Neuronal stem cell (in vitro differentiated cells): ENCODE measurements around the gene ACOT11.

Experiments used
- DNase-seq: peaks from one replicate; pipeline ENCODE4 v3.0.0-alpha.2; 2013; ENCODE audit warnings: low spot score
- H2AFZ ChIP-seq: one replicate; pipeline ENCODE4 v1.6.1; 2013; ENCODE audit warnings: mild to moderate bottlenecking, low read length, inconsistent platforms
- H2AK5ac ChIP-seq: 2 replicates; pipeline ENCODE4 v1.6.1; 2013; ENCODE audit warnings: low read depth, mild to moderate bottlenecking, inconsistent platforms, low read length, moderate library complexity, mixed read lengths
- H2BK120ac ChIP-seq: 2 replicates; pipeline ENCODE4 v1.6.1; 2013; ENCODE audit warnings: low read depth, mild to moderate bottlenecking, inconsistent platforms, low read length, moderate library complexity, mixed read lengths
- H2BK12ac ChIP-seq: one replicate; pipeline ENCODE4 v1.6.1; 2013; ENCODE audit warnings: low read length, inconsistent platforms
- H2BK15ac ChIP-seq: 2 replicates; pipeline ENCODE4 v1.6.1; 2013; ENCODE audit warnings: mild to moderate bottlenecking, low read length, inconsistent platforms, mixed read lengths
- H2BK5ac ChIP-seq: one replicate; pipeline ENCODE4 v1.6.1; 2013; ENCODE audit warnings: inconsistent platforms, mild to moderate bottlenecking, low read length, moderate library complexity
- H3K14ac ChIP-seq: one replicate; pipeline ENCODE4 v1.6.1; 2013; ENCODE audit warnings: low read length, inconsistent platforms
- H3K18ac ChIP-seq: 2 replicates; pipeline ENCODE4 v1.6.1; 2013; ENCODE audit warnings: low read length, inconsistent platforms
- H3K23ac ChIP-seq: 2 replicates; pipeline ENCODE4 v1.6.1; 2013; ENCODE audit warnings: low read depth, mild to moderate bottlenecking, mixed read lengths, low read length, inconsistent platforms; ENCODE audit not compliant: poor library complexity
- H3K27ac ChIP-seq: replicated peaks from 3 replicates; pipeline ENCODE4 v1.5.1; 2013; ENCODE audit warnings: low read length, inconsistent platforms
- H3K27me3 ChIP-seq, 3 experiments: 2 replicates each; pipeline ENCODE4 v1.6.1; 2013; ENCODE audit warnings: low read length in 3 of 3, mild to moderate bottlenecking in 2 of 3, inconsistent platforms in 1 of 3, low read depth in 1 of 3, mixed read lengths in 1 of 3, moderate library complexity in 1 of 3; ENCODE audit not compliant: control insufficient read depth in 3 of 3, insufficient read depth in 3 of 3
- H3K36me3 ChIP-seq, 2 donors: replicated peaks in 1 of 2; 2 replicates each; pipeline ENCODE4 v1.6.1; 2013; ENCODE audit warnings: low read length in 2 of 2; ENCODE audit not compliant: control insufficient read depth in 2 of 2, insufficient read depth in 2 of 2
- H3K4ac ChIP-seq: 2 replicates; pipeline ENCODE4 v1.6.1; 2013; ENCODE audit warnings: inconsistent platforms, mild to moderate bottlenecking, low read length, moderate library complexity
- H3K4me1 ChIP-seq, 2 donors: 1 replicate in 1 of 2; 2 replicates in 1 of 2; pipeline ENCODE4 v1.6.1; 2013; ENCODE audit warnings: low read length in 2 of 2, low read depth in 1 of 2; ENCODE audit not compliant: control insufficient read depth in 2 of 2, insufficient read depth in 1 of 2
- H3K4me2 ChIP-seq: one replicate; pipeline ENCODE4 v1.6.1; 2013; ENCODE audit warnings: mild to moderate bottlenecking, low read length, inconsistent platforms; ENCODE audit not compliant: insufficient read depth, poor library complexity, severe bottlenecking
- H3K4me3 ChIP-seq, 2 donors: 2 replicates each; pipeline ENCODE4 v1.5.1; 2013; ENCODE audit warnings: low read length in 2 of 2, mild to moderate bottlenecking in 2 of 2, inconsistent platforms in 1 of 2, moderate library complexity in 1 of 2
- H3K79me1 ChIP-seq: one replicate; pipeline ENCODE4 v1.6.1; 2013; ENCODE audit warnings: low read depth, mild to moderate bottlenecking, inconsistent platforms, low read length, moderate library complexity
- H3K9ac ChIP-seq: one replicate; pipeline ENCODE4 v1.6.1; 2013; ENCODE audit warnings: mild to moderate bottlenecking, low read depth, low read length, inconsistent platforms; ENCODE audit not compliant: poor library complexity
- H3K9me3 ChIP-seq, 2 donors: replicated peaks in 1 of 2; 2 replicates each; pipeline versions ENCODE3 to v1.6.1; 2013; ENCODE audit warnings: low read length in 2 of 2, mild to moderate bottlenecking in 2 of 2, inconsistent platforms in 1 of 2, low read depth in 1 of 2, mixed read lengths in 1 of 2, moderate library complexity in 1 of 2; ENCODE audit not compliant: control insufficient read depth in 2 of 2, insufficient read depth in 1 of 2
- H4K8ac ChIP-seq: one replicate; pipeline ENCODE4 v1.6.1; 2013; ENCODE audit warnings: low read depth, mild to moderate bottlenecking, inconsistent platforms, low read length, moderate library complexity
- H4K91ac ChIP-seq: one replicate; pipeline ENCODE4 v1.6.1; 2013; ENCODE audit warnings: low read length, low read depth, mild to moderate bottlenecking, inconsistent platforms; ENCODE audit not compliant: poor library complexity
- WGBS, 2 donors: extraction: QIAGEN DNeasy Blood & Tissue Kit; methylation state at CpG; one replicate each; pipeline ENCODE4 v1.1.7; 2013; ENCODE audit warnings: missing lambda C conversion rate in 2 of 2, mixed read lengths in 1 of 2; ENCODE audit not compliant: insufficient read length in 2 of 2, insufficient replicate concordance in 1 of 2; ENCODE audit errors: extremely low coverage in 2 of 2; 5-methylcytosine and 5-hydroxymethylcytosine counted together

The ACOT11 gene

DNA sequence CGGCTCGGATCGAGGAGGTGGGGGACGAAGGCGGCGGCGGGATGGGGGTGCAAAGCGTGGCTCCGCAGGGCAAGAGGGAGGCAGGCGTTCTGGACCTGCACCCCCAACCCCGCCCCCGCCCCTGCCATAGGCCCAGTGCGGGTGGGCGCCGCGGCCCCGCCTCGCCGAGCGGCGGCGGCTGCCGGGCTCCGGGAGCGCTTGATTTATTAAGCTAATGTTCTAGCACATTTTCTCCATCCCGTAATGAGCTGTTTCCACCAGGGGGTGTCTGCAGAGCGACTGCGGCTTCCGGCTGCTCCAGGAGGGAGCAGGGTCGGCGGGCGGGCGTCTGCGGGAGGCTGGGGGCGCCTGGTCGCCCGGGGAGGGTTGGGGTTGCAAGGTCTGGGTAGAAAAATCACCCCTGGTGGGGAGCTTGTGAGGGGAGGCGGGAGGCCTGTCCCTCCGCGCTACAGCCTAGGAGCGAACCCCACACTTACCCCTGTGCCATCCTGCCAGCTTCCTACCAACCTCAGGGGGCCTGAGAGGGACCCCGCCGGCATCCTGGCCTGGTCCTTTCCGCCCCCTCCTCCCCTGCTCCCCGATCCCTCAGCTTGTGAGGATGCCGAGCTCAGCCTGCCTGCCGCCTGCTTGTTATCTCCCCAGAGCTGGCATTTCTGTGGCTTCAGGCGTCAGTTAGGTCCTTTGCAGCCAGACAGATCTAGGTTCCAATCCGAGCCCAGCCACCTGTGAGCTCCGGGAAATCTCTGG is 48.5 kb upstream of the ACOT11 start:
- no peak for DNase-seq
- peak overlapping the region; percentile 86 for H3K18ac ChIP-seq
- peaks cover 0 to 35% (median 13%) of the 10 kb centered on the region in 3 experiments for H3K27me3 ChIP-seq
- H3K4ac ChIP-seq = no peak overlapping the region
- peak overlapping the region; percentile 20 to 72 for H3K4me3 ChIP-seq
- H3K79me1 ChIP-seq = no peaks in the 10 kb centered on the region
- no peak overlapping the region for H2AK5ac ChIP-seq
- H2BK120ac ChIP-seq = peak overlapping the region; percentile 69
- H2BK12ac ChIP-seq = no peak overlapping the region
- H3K14ac ChIP-seq = no peak overlapping the region
- H3K4me1 ChIP-seq = peaks cover 9 to 13% of the 10 kb centered on the region in 2 donors
- no peak overlapping the region for H2BK5ac ChIP-seq
- H3K27ac ChIP-seq = no peak overlapping the region
- no peak overlapping the region for H3K23ac ChIP-seq
- no CpG with 5 or more reads among the region's 50 CpGs for WGBS, 2 donors
- no peaks in the 10 kb centered on the region for H3K9me3 ChIP-seq
- H2AFZ ChIP-seq = peak overlapping the region; percentile 92
- H4K91ac ChIP-seq = no peak overlapping the region
- H3K36me3 ChIP-seq = no peaks in the 10 kb centered on the region
- peak overlapping the region; percentile 68 for H3K9ac ChIP-seq
- peak overlapping the region; percentile 79 for H2BK15ac ChIP-seq
- H4K8ac ChIP-seq = peak overlapping the region; percentile 97
- peak overlapping the region; percentile 68 for H3K4me2 ChIP-seq

DNA sequence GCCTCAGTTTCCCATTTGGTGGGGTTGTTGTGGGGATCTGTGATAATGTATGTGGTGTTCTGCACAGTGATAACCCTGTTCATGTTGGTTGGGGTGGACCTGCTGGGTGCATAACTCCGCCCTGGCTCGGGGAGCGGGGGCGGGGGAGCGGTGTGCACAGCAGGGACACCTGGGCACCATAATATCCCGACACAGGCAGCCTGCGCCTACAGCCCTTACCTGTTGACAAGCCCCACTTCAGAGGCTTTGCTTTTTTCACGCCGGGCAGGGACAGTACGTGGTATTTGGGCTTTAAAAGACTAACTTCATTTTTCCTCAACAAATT is 48.0 kb upstream of the ACOT11 start:
- Histone ChIP-seq H3K27ac (no peak overlapping the region), H2AFZ (peak overlapping the region; percentile 92), H3K4me2 (peak overlapping the region; percentile 68), H2BK15ac (peak overlapping the region; percentile 79), H3K23ac (no peak overlapping the region), H3K79me1 (no peaks in the 10 kb centered on the region), H3K18ac (peak overlapping the region; percentile 52), H3K27me3 (peaks cover 0 to 34% (median 13%) of the 10 kb centered on the region in 3 experiments), H2BK5ac (no peak overlapping the region), H3K4me1 (peaks cover 9 to 13% of the 10 kb centered on the region in 2 donors), H2BK120ac (no peak overlapping the region), H3K9ac (no peak overlapping the region), H4K8ac (no peak overlapping the region), H3K14ac (no peak overlapping the region), H3K36me3 (no peaks in the 10 kb centered on the region), H3K9me3 (no peaks in the 10 kb centered on the region), H2BK12ac (no peak overlapping the region), H3K4me3 (no peak overlapping the region), H3K4ac (no peak overlapping the region), H4K91ac (no peak overlapping the region), H2AK5ac (no peak overlapping the region)
- DNase-seq = no peak
- WGBS, 2 donors = no CpG with 5 or more reads among the region's 10 CpGs

DNA sequence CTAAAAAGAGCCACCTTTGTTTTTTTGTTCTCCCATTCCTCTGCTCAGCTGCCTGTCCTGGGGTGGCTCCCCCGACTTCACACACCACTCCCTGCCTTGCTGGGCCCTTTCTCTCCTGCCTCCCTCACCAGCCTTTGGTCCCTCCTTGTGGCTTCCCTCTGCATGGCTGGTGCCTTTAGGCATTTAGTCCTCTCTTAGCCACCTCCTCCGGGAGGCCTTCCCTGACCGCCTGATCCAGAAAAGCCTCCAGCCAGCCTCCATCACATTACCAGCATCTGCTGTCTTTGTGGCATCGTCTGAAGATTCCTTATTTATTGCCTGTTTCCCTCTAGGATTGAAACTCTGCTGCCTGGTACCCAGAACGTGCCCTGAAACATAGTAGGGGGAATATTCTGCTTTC is 46.2 kb upstream of the ACOT11 start:
- Histone ChIP-seq H3K4me3 (no peak overlapping the region), H2AFZ (no peak overlapping the region), H2BK5ac (no peak overlapping the region), H3K9me3 (no peaks in the 10 kb centered on the region), H4K91ac (no peak overlapping the region), H3K23ac (no peak overlapping the region), H2BK12ac (no peak overlapping the region), H3K9ac (no peak overlapping the region), H3K36me3 (no peaks in the 10 kb centered on the region), H2BK120ac (no peak overlapping the region), H3K79me1 (no peaks in the 10 kb centered on the region), H4K8ac (no peak overlapping the region), H3K27ac (no peak overlapping the region), H3K4ac (no peak overlapping the region), H2AK5ac (no peak overlapping the region), H2BK15ac (no peak overlapping the region), H3K4me1 (peaks cover 9 to 13% of the 10 kb centered on the region in 2 donors), H3K27me3 (peaks cover 0 to 34% (median 13%) of the 10 kb centered on the region in 3 experiments), H3K4me2 (no peak overlapping the region), H3K18ac (no peak overlapping the region), H3K14ac (no peak overlapping the region)
- DNase-seq = no peak
- WGBS, 2 donors = no CpG with 5 or more reads among the region's 5 CpGs

DNA sequence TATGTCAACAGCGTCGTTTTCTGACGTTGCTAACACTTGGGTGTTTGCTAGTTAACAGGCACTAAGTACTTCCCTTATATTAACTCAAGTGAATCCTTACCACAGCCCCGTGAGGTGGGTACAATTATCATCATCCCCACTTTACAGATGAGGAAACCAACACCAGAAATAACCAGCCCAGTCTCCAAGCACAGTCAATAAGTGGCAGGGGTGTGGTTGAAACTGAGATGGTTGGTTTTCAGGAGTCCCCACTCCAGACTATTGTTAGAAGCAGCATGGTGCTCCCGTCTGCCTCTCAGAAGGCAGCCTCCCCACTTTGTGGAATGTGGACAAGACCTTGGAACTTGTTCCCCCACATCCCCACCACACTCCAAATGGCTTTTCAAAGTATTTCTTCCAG is 45.7 kb upstream of the ACOT11 start:
- no peak overlapping the region for H3K27ac ChIP-seq
- WGBS, 2 donors = no CpG with 5 or more reads among the region's 5 CpGs
- H3K23ac ChIP-seq = no peak overlapping the region

More for the DNA sequence above, 45.7 kb upstream of the ACOT11 start:
- no peak overlapping the region for H3K4me3 ChIP-seq
- no peak overlapping the region for H4K8ac ChIP-seq
- H3K4me2 ChIP-seq = no peak overlapping the region
- no peak overlapping the region for H4K91ac ChIP-seq
- no peaks in the 10 kb centered on the region for H3K79me1 ChIP-seq
- no peak overlapping the region for H2BK12ac ChIP-seq
- H3K9ac ChIP-seq = no peak overlapping the region
- no peak overlapping the region for H2BK120ac ChIP-seq
- peak overlapping the region; percentile 58 for H2AFZ ChIP-seq
- no peak overlapping the region for H3K4ac ChIP-seq
- DNase-seq = no peak
- no peak overlapping the region for H2BK5ac ChIP-seq
- no peak overlapping the region for H3K14ac ChIP-seq
- no peak overlapping the region for H2AK5ac ChIP-seq
- no peaks in the 10 kb centered on the region for H3K36me3 ChIP-seq
- H3K27me3 ChIP-seq = peaks cover 0 to 33% (median 13%) of the 10 kb centered on the region in 3 experiments
- H3K4me1 ChIP-seq = peaks cover 9 to 13% of the 10 kb centered on the region in 2 donors
- H2BK15ac ChIP-seq = no peak overlapping the region
- H3K18ac ChIP-seq = no peak overlapping the region
- H3K9me3 ChIP-seq = no peaks in the 10 kb centered on the region
